GM23338 (cell line): Measurements from ENCODE around the gene NELFCD. TPM values are rescaled to one million over a fixed set of nuclear protein-coding genes. Genes with fewer than 3 reads are reported as not detected.
A peak's percentile ranks its signal among the peaks of the same experiment; 100 is the strongest.

ENCODE experiments used
- ATAC-seq: fragments of 200-7000 bp; cut with Tn5 transposase; 3 replicates; pipeline ENCODE4 v1.9.1; 2020
- DNase-seq: peaks from one replicate; pipeline ENCODE4 v3.0.0-alpha.2; 2015; ENCODE audit warnings: low spot score
- H2AFZ ChIP-seq: fragments of 200-600 bp; sonication (generic); 2 replicates; pipeline ENCODE4 v1.8.0; 2016; ENCODE audit warnings: antibody characterized with exemption, mild to moderate bottlenecking, moderate library complexity
- H3F3A ChIP-seq: fragments of 200-600 bp; sonication (generic); replicated peaks from 2 replicates; pipeline ENCODE4 v1.8.0; 2017; ENCODE audit warnings: antibody characterized with exemption, mixed run types, low read depth
- H3K27ac ChIP-seq: fragments of 200-600 bp; sonication (generic); 2 replicates; pipeline ENCODE4 v1.6.1; 2016; ENCODE audit warnings: low read depth
- H3K27me3 ChIP-seq: fragments of 200-600 bp; sonication (generic); 2 replicates; pipeline ENCODE4 v1.8.0; 2016; ENCODE audit warnings: mild to moderate bottlenecking, mixed run types, moderate library complexity; ENCODE audit not compliant: insufficient read depth
- H3K36me3 ChIP-seq: fragments of 200-600 bp; sonication (generic); 2 replicates; pipeline ENCODE4 v1.8.0; 2016; ENCODE audit warnings: mild to moderate bottlenecking; ENCODE audit not compliant: insufficient read depth
- H3K4me1 ChIP-seq: fragments of 200-600 bp; sonication (generic); 2 replicates; pipeline ENCODE4 v1.8.0; 2016; ENCODE audit warnings: mild to moderate bottlenecking, moderate library complexity; ENCODE audit not compliant: insufficient read depth
- H3K4me2 ChIP-seq: fragments of 200-600 bp; sonication (generic); 2 replicates; pipeline ENCODE4 v1.7.1; 2017; ENCODE audit warnings: mixed run types
- H3K4me3 ChIP-seq: fragments of 200-600 bp; sonication (generic); 2 replicates; pipeline ENCODE4 v1.6.1; 2016; ENCODE audit warnings: mixed run types
- H3K79me2 ChIP-seq: fragments of 200-600 bp; sonication (generic); replicated peaks from 2 replicates; pipeline ENCODE4 v1.8.0; 2017; ENCODE audit warnings: mild to moderate bottlenecking; ENCODE audit not compliant: insufficient read depth
- H3K9me2 ChIP-seq: fragments of 200-600 bp; sonication (generic); 2 replicates; pipeline ENCODE4 v1.8.0; 2017; ENCODE audit not compliant: insufficient read depth
- H4K20me1 ChIP-seq: fragments of 200-600 bp; sonication (generic); replicated peaks from 2 replicates; pipeline ENCODE4 v1.8.0; 2017; ENCODE audit warnings: mild to moderate bottlenecking; ENCODE audit not compliant: insufficient read depth
- H3K27ac Mint-ChIP-seq: 2 replicates; pipeline ENCODE4 v1.8.0; 2020; ENCODE audit warnings: inconsistent platforms, mild to moderate bottlenecking, moderate library complexity, mixed read lengths
- H3K27me3 Mint-ChIP-seq: 3 replicates; pipeline ENCODE4 v1.8.0; 2022; ENCODE audit warnings: low read depth, mild to moderate bottlenecking, moderate library complexity, mixed read lengths, inconsistent platforms; ENCODE audit not compliant: insufficient read depth, poor library complexity
- H3K36me3 Mint-ChIP-seq: 3 replicates; pipeline ENCODE4 v1.8.0; 2021; ENCODE audit warnings: low read depth, mild to moderate bottlenecking, inconsistent platforms, moderate library complexity, mixed read lengths
- H3K4me1 Mint-ChIP-seq: 3 replicates; pipeline ENCODE4 v1.8.0; 2020; ENCODE audit warnings: mild to moderate bottlenecking, inconsistent platforms, mixed read lengths
- H3K4me3 Mint-ChIP-seq: 3 replicates; pipeline ENCODE4 v1.8.0; 2021; ENCODE audit warnings: moderate library complexity, mild to moderate bottlenecking, inconsistent platforms, mixed read lengths
- H3K9me3 Mint-ChIP-seq: 3 replicates; pipeline ENCODE4 v1.8.0; 2020; ENCODE audit warnings: moderate library complexity, mild to moderate bottlenecking, inconsistent platforms, mixed read lengths
- CREB1 ChIP-seq: fragments of 250-450 bp; sonication (Bioruptor Pico); IDR thresholded peaks from 2 replicates; pipeline ENCODE4 v1.5.0; 2020; ENCODE audit warnings: low read depth, mild to moderate bottlenecking, moderate library complexity
- CTCF ChIP-seq, 2 experiments: fragments of 200-600 bp in 1 of 2; sonication (generic) in 1 of 2; conservative IDR thresholded peaks; 2 replicates each; pipeline versions ENCODE4 v1.5.1 to v1.6.1; 2016 to 2017; ENCODE audit warnings: antibody characterized with exemption in 2 of 2, low read depth in 2 of 2, mild to moderate bottlenecking in 2 of 2, moderate library complexity in 1 of 2
- ETS1 ChIP-seq: IDR thresholded peaks from 2 replicates; pipeline ENCODE4 v1.6.1; 2016; ENCODE audit warnings: antibody characterized with exemption
- EZH2 ChIP-seq: fragments of 200-600 bp; sonication (generic); IDR thresholded peaks from one replicate; pipeline ENCODE4 v1.8.0; 2017; ENCODE audit warnings: antibody characterized with exemption, mild to moderate bottlenecking, low read depth; ENCODE audit not compliant: unreplicated experiment
- EZH2phosphoT487 ChIP-seq: fragments of 200-600 bp; sonication (generic); IDR thresholded peaks from one replicate; pipeline ENCODE4 v1.8.1; 2018; ENCODE audit warnings: antibody characterized with exemption; ENCODE audit not compliant: unreplicated experiment
- JUNB ChIP-seq: IDR thresholded peaks from one replicate; pipeline ENCODE4 v1.6.1; 2016; ENCODE audit warnings: antibody characterized with exemption; ENCODE audit not compliant: unreplicated experiment
- NANOG ChIP-seq: IDR thresholded peaks from 2 replicates; pipeline ENCODE4 v1.6.1; 2016; ENCODE audit warnings: antibody characterized with exemption, borderline replicate concordance
- POLR2AphosphoS5 ChIP-seq: IDR thresholded peaks from 2 replicates; pipeline ENCODE4 v1.6.1; 2016; ENCODE audit warnings: antibody characterized with exemption, low read depth
- STAT1 ChIP-seq: IDR thresholded peaks from one replicate; pipeline ENCODE4 v1.6.1; 2016; ENCODE audit warnings: antibody characterized with exemption; ENCODE audit not compliant: unreplicated experiment
- ZNF114 ChIP-seq: fragments of 250-450 bp; sonication (Bioruptor Pico); IDR thresholded peaks from 2 replicates; pipeline ENCODE4 v1.5.0; 2020; ENCODE audit warnings: mild to moderate bottlenecking, moderate library complexity
- ZNF331 ChIP-seq: fragments of 250-450 bp; sonication (Bioruptor Pico); IDR thresholded peaks from 2 replicates; pipeline ENCODE4 v1.5.0; 2020; ENCODE audit warnings: low read depth, mild to moderate bottlenecking, moderate library complexity
- polyA plus RNA-seq: library from polyadenylated mRNA; unstranded; fragments of >200 nt; fragmentation: Nextera tagmentation; extraction: Ambion mirVana; gene quantifications from 2 replicates; pipeline ENCODE4 v1.2.1, GENCODE V29; 2016
- total RNA-seq: library from RNA; depleted of rRNA; stranded (reverse); fragments of >200 nt; shearing (Covaris generic); gene quantifications from 2 replicates; pipeline ENCODE4 v1.2.3, GENCODE V29; 2014
- TF ChIP-seq, protein P1 (sequence below): fragments of 250-450 bp; sonication (Bioruptor Pico); IDR thresholded peaks from 2 replicates; pipeline ENCODE4 v1.5.0; 2020; ENCODE audit warnings: mild to moderate bottlenecking, moderate library complexity
- TF ChIP-seq, protein P2 (sequence below): IDR thresholded peaks from one replicate; pipeline ENCODE4 v1.6.1; 2018; ENCODE audit warnings: antibody characterized with exemption; ENCODE audit not compliant: unreplicated experiment

Gene NELFCD
- total and polyA plus RNA-seq, 2 experiments from 2014 or later, result 52.9 to 75.8 TPM

DNA sequence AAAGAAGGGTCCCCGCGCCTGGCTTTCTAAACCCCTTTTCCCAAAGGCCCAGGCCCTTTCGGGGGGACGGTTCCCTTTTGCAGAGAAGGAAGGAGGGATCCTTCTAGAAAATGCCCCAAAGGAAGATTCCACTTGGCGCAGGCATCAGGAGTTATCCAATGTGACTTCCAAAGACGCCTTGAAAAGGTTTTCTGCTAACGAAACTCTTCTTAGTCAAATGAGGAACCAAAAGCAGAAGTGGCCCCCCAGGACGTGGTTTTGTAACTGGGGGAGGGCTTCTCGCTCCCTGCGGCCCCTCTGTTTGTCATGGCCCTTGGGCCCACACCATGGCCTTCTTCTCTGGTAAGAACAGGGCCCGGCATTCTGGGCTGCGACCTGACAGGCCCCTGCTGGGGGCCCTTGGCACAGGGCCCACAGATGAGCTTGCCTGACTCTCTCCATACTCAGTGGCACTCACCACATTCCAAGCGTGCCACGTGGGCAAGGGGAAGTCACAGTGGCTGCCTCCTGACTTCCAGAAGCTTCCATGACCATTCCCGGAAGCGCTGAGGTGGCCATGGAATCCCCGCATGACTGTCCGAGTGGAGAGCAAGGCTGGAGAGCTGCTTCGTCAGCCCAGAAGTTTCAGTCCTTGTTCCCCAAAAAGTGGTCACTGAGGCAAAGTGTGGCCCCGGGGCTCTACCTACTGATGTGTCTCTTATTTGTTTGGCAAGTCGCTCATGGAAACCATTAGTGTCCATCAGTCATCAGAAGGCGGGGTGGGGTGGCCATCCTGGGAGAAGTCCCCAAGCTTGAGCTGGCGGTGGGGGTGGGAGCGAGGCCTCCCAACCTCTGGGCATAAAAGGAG, 26.8 kb downstream of the NELFCD start:
- no peaks in the 10 kb centered on the region for H3F3A ChIP-seq
- peak overlapping the region; percentile 78; the same call in 1 of the 2 replicates for H2AFZ ChIP-seq
- DNase-seq (peak; percentile 24), ATAC-seq (no peak)
- H3K4me3 ChIP-seq, result peak overlapping the region; percentile 65
- H3K9me2 ChIP-seq, result no peaks in the 10 kb centered on the region
- H3K27me3 Mint-ChIP-seq, result peaks cover 22% of the 10 kb centered on the region
- H3K4me3 Mint-ChIP-seq, result peak overlapping the region; percentile 64
- H3K36me3 Mint-ChIP-seq, result no peaks in the 10 kb centered on the region; the same call in 2 of the 3 replicates
- peaks cover 5% of the 10 kb centered on the region; the same call in 1 of the 2 replicates for H3K4me1 ChIP-seq
- no peaks in the 10 kb centered on the region for H3K36me3 ChIP-seq
- TF ChIP-seq CTCF (conservative IDR thresholded peaks at IDR 0.05; ENCODE audit: low read depth in 2 of 2) (no peak), ZNF114 (no peak), ETS1 (no peak), POLR2AphosphoS5 (no peak), ZNF331 (no peak), EZH2 (no peak), CREB1 (CRISPR knock-in tag) (no peak), STAT1 (no peak), JUNB (no peak), NANOG (no peak), EZH2phosphoT487 (no peak)
- TF ChIP-seq, protein P1, sequence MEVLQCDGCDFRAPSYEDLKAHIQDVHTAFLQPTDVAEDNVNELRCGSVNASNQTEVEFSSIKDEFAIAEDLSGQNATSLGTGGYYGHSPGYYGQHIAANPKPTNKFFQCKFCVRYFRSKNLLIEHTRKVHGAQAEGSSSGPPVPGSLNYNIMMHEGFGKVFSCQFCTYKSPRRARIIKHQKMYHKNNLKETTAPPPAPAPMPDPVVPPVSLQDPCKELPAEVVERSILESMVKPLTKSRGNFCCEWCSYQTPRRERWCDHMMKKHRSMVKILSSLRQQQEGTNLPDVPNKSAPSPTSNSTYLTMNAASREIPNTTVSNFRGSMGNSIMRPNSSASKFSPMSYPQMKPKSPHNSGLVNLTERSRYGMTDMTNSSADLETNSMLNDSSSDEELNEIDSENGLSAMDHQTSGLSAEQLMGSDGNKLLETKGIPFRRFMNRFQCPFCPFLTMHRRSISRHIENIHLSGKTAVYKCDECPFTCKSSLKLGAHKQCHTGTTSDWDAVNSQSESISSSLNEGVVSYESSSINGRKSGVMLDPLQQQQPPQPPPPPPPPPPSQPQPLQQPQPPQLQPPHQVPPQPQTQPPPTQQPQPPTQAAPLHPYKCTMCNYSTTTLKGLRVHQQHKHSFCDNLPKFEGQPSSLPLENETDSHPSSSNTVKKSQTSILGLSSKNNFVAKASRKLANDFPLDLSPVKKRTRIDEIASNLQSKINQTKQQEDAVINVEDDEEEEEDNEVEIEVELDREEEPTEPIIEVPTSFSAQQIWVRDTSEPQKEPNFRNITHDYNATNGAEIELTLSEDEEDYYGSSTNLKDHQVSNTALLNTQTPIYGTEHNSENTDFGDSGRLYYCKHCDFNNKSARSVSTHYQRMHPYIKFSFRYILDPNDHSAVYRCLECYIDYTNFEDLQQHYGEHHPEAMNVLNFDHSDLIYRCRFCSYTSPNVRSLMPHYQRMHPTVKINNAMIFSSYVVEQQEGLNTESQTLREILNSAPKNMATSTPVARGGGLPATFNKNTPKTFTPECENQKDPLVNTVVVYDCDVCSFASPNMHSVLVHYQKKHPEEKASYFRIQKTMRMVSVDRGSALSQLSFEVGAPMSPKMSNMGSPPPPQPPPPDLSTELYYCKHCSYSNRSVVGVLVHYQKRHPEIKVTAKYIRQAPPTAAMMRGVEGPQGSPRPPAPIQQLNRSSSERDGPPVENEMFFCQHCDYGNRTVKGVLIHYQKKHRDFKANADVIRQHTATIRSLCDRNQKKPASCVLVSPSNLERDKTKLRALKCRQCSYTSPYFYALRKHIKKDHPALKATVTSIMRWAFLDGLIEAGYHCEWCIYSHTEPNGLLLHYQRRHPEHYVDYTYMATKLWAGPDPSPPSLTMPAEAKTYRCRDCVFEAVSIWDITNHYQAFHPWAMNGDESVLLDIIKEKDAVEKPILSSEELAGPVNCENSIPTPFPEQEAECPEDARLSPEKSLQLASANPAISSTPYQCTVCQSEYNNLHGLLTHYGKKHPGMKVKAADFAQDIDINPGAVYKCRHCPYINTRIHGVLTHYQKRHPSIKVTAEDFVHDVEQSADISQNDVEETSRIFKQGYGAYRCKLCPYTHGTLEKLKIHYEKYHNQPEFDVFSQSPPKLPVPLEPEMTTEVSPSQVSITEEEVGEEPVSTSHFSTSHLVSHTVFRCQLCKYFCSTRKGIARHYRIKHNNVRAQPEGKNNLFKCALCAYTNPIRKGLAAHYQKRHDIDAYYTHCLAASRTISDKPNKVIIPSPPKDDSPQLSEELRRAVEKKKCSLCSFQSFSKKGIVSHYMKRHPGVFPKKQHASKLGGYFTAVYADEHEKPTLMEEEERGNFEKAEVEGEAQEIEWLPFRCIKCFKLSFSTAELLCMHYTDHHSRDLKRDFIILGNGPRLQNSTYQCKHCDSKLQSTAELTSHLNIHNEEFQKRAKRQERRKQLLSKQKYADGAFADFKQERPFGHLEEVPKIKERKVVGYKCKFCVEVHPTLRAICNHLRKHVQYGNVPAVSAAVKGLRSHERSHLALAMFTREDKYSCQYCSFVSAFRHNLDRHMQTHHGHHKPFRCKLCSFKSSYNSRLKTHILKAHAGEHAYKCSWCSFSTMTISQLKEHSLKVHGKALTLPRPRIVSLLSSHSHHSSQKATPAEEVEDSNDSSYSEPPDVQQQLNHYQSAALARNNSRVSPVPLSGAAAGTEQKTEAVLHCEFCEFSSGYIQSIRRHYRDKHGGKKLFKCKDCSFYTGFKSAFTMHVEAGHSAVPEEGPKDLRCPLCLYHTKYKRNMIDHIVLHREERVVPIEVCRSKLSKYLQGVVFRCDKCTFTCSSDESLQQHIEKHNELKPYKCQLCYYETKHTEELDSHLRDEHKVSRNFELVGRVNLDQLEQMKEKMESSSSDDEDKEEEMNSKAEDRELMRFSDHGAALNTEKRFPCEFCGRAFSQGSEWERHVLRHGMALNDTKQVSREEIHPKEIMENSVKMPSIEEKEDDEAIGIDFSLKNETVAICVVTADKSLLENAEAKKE, result no peak
- TF ChIP-seq, protein P2, sequence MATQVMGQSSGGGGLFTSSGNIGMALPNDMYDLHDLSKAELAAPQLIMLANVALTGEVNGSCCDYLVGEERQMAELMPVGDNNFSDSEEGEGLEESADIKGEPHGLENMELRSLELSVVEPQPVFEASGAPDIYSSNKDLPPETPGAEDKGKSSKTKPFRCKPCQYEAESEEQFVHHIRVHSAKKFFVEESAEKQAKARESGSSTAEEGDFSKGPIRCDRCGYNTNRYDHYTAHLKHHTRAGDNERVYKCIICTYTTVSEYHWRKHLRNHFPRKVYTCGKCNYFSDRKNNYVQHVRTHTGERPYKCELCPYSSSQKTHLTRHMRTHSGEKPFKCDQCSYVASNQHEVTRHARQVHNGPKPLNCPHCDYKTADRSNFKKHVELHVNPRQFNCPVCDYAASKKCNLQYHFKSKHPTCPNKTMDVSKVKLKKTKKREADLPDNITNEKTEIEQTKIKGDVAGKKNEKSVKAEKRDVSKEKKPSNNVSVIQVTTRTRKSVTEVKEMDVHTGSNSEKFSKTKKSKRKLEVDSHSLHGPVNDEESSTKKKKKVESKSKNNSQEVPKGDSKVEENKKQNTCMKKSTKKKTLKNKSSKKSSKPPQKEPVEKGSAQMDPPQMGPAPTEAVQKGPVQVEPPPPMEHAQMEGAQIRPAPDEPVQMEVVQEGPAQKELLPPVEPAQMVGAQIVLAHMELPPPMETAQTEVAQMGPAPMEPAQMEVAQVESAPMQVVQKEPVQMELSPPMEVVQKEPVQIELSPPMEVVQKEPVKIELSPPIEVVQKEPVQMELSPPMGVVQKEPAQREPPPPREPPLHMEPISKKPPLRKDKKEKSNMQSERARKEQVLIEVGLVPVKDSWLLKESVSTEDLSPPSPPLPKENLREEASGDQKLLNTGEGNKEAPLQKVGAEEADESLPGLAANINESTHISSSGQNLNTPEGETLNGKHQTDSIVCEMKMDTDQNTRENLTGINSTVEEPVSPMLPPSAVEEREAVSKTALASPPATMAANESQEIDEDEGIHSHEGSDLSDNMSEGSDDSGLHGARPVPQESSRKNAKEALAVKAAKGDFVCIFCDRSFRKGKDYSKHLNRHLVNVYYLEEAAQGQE, result no peak
- no peaks in the 10 kb centered on the region for H3K9me3 Mint-ChIP-seq
- no peaks in the 10 kb centered on the region for H3K79me2 ChIP-seq
- peak overlapping the region; percentile 96 for H3K4me2 ChIP-seq
- no peak overlapping the region for H3K27ac Mint-ChIP-seq
- no peak overlapping the region for H3K27ac ChIP-seq
- H3K4me1 Mint-ChIP-seq, result peaks cover 27% of the 10 kb centered on the region
- H3K27me3 ChIP-seq, result peaks cover 11% of the 10 kb centered on the region
- 0 out of 2 replicates have a peak, but pooled peaks cover 5% of the 10 kb centered on the region for H4K20me1 ChIP-seq
